VCaP (cell line): ENCODE data around the gene CNFN.

ENCODE experiments used
- H3K27ac ChIP-seq: fragments of 450-650 bp; 2 replicates; pipeline ENCODE4 v1.5.1; 2017
- CTCF ChIP-seq: fragments of 450-650 bp; conservative IDR thresholded peaks from 2 replicates; pipeline ENCODE4 v1.5.1; 2017; ENCODE audit warnings: mild to moderate bottlenecking, moderate library complexity

Gene CNFN

GRCh38 chr19:42426643-42427042 lies 36.5 kb upstream of the CNFN start:
- TF ChIP-seq CTCF, result no peak
- H3K27ac ChIP-seq, result no peak overlapping the region

- H3K27ac ChIP-seq, result no peak overlapping the region
- no peak for TF ChIP-seq CTCF
These were observed 34.6 kb upstream of the CNFN start for GRCh38 chr19:42424712-42425131.

GRCh38 chr19:42424345-42424707 lies 34.2 kb upstream of the CNFN start:
- TF ChIP-seq CTCF, result no peak
- H3K27ac ChIP-seq, result no peak overlapping the region

GRCh38 chr19:42423462-42424344 lies 33.6 kb upstream of the CNFN start:
- peak overlapping the region; percentile 13; the same call in 1 of the 2 replicates for H3K27ac ChIP-seq

GRCh38 chr19:42422901-42423461 lies 32.9 kb upstream of the CNFN start:
- no peak for TF ChIP-seq CTCF
- peak overlapping the region; percentile 80; the same call in 1 of the 2 replicates for H3K27ac ChIP-seq

More at GRCh38 chr19:42423462-42424344, 33.6 kb upstream of the CNFN start:
- TF ChIP-seq CTCF, result no peak

GRCh38 chr19:42422092-42422900 lies 32.2 kb upstream of the CNFN start:
- TF ChIP-seq CTCF, result no peak
- peak overlapping the region; percentile 80 for H3K27ac ChIP-seq

- no peak for TF ChIP-seq CTCF
- peak overlapping the region; percentile 80 for H3K27ac ChIP-seq
These were observed 31.5 kb upstream of the CNFN start for GRCh38 chr19:42421591-42422031.
